Tibial artery (tissue), 4 donors: Measurements from ENCODE around the gene HOXB2.

Experiments used
- DNase-seq, 2 donors: peaks; one replicate each; pipeline ENCODE4 v3.0.0-alpha.2; 2019
- H3K27ac ChIP-seq, 2 donors: fragments of 200-600 bp; sonication (generic) in 1 of 2; 1 replicate in 1 of 2; 2 replicates in 1 of 2; pipeline ENCODE4 v1.5.1; 2018 to 2019; ENCODE audit warnings: mild to moderate bottlenecking in 1 of 2
- H3K27me3 ChIP-seq, 2 donors: fragments of 200-600 bp; sonication (generic) in 1 of 2; one replicate each; pipeline versions ENCODE4 v1.5.1 to v1.6.0; 2016 to 2019
- H3K36me3 ChIP-seq, 3 donors: fragments of 200-600 bp; sonication (generic) in 2 of 3; one replicate each; pipeline ENCODE4 v1.5.1; 2016 to 2019; ENCODE audit warnings: mild to moderate bottlenecking in 2 of 3
- H3K4me1 ChIP-seq, 4 donors: fragments of 200-600 bp; sonication (generic) in 2 of 4; 1 replicate in 3 of 4; 2 replicates in 1 of 4; pipeline ENCODE4 v1.5.1; 2016 to 2019
- H3K4me3 ChIP-seq, 2 donors: fragments of 200-600 bp; sonication (generic) in 1 of 2; 1 replicate in 1 of 2; 2 replicates in 1 of 2; pipeline ENCODE4 v1.5.1; 2018 to 2019; ENCODE audit warnings: mild to moderate bottlenecking in 2 of 2
- H3K9me3 ChIP-seq, 3 donors: fragments of 200-600 bp; sonication (generic) in 1 of 3; one replicate each; pipeline ENCODE4 v1.5.1; 2016 to 2019
- CTCF ChIP-seq, 2 experiments: fragments of 200-600 bp in 1 of 2; fragments of 450-650 bp in 1 of 2; IDR thresholded peaks; one replicate each; pipeline ENCODE4 v1.5.1; 2017 to 2019; ENCODE audit warnings: antibody characterized with exemption in 2 of 2, mild to moderate bottlenecking in 1 of 2, moderate library complexity in 1 of 2
- intact Hi-C: fragments of 100-400 bp; cut with DNase I; formaldehyde crosslinking; loops from one replicate; pipeline ENCODE4 v1.15.0; 2023; ENCODE audit warnings: low total_unique reads

The HOXB2 gene

GRCh38 chr17:48530887-48531272, 14.0 kb downstream of the HOXB2 start, which contains the start of gene HOXB1:
Gene HOXB1 (minus strand): TSS chr17:48531011. CDS start chr17:48530904, 107 bp downstream.
- no peak for TF ChIP-seq CTCF (IDR thresholded peaks at IDR 0.05)
- no peak for DNase-seq
- peaks cover 0 to 50% of the 10 kb centered on the region in 2 donors for H3K27me3 ChIP-seq

GRCh38 chr17:48530208-48530886, 14.6 kb downstream of the HOXB2 start:
- peaks cover 0 to 50% of the 10 kb centered on the region in 2 donors for H3K27me3 ChIP-seq
- peaks cover 0 to 5% (median 0%) of the 10 kb centered on the region in 4 donors for H3K4me1 ChIP-seq
- no peak overlapping the region for H3K4me3 ChIP-seq
- intact Hi-C loops = no loop called here
- H3K27ac ChIP-seq = no peak overlapping the region
- no peaks in the 10 kb centered on the region for H3K9me3 ChIP-seq
- TF ChIP-seq CTCF (IDR thresholded peaks at IDR 0.05) = no peak
- DNase-seq = no peak
- no peaks in the 10 kb centered on the region for H3K36me3 ChIP-seq

More at GRCh38 chr17:48530887-48531272, 14.0 kb downstream of the HOXB2 start, which contains the start of gene HOXB1:
- Histone ChIP-seq H3K36me3 (no peaks in the 10 kb centered on the region), H3K9me3 (no peaks in the 10 kb centered on the region), H3K27ac (no peak within 1 kb of the TSS), H3K4me1 (peaks cover 0 to 5% (median 0%) of the 10 kb centered on the region in 4 donors), H3K4me3 (no peak within 1 kb of the TSS)
- intact Hi-C loops = no loop called here

GRCh38 chr17:48529683-48530009, 15.3 kb downstream of the HOXB2 start:
- peaks cover 0 to 5% (median 0%) of the 10 kb centered on the region in 4 donors for H3K4me1 ChIP-seq
- no peak overlapping the region for H3K27ac ChIP-seq
- H3K4me3 ChIP-seq = no peak overlapping the region
- intact Hi-C loops = no loop called here
- no peaks in the 10 kb centered on the region for H3K9me3 ChIP-seq
- H3K27me3 ChIP-seq = peaks cover 0 to 50% of the 10 kb centered on the region in 2 donors
- no peak for TF ChIP-seq CTCF (IDR thresholded peaks at IDR 0.05)
- no peaks in the 10 kb centered on the region for H3K36me3 ChIP-seq
- DNase-seq = no peak

- H3K4me1 ChIP-seq = peaks cover 0 to 5% (median 0%) of the 10 kb centered on the region in 4 donors
- H3K9me3 ChIP-seq = no peaks in the 10 kb centered on the region
- no peaks in the 10 kb centered on the region for H3K36me3 ChIP-seq
- no peak for TF ChIP-seq CTCF (IDR thresholded peaks at IDR 0.05)
- DNase-seq = no peak
- H3K27me3 ChIP-seq = peaks cover 0 to 50% of the 10 kb centered on the region in 2 donors
- H3K4me3 ChIP-seq = no peak overlapping the region
- H3K27ac ChIP-seq = no peak overlapping the region
- intact Hi-C loops = no loop called here
Measured at GRCh38 chr17:48528936-48529682, 15.8 kb downstream of the HOXB2 start.

- Histone ChIP-seq H3K36me3 (no peaks in the 10 kb centered on the region), H3K27me3 (peaks cover 0 to 50% of the 10 kb centered on the region in 2 donors), H3K4me1 (peaks cover 0 to 5% (median 0%) of the 10 kb centered on the region in 4 donors), H3K4me3 (no peak overlapping the region), H3K27ac (no peak overlapping the region), H3K9me3 (no peaks in the 10 kb centered on the region)
- no peak for TF ChIP-seq CTCF (IDR thresholded peaks at IDR 0.05)
- intact Hi-C loops = no loop called here
- DNase-seq = no peak
Measured at GRCh38 chr17:48528153-48528935, 16.6 kb downstream of the HOXB2 start.
